ENCODE results near the gene CLDN15. TPM values are rescaled to one million over a fixed set of nuclear protein-coding genes. Genes with fewer than 3 reads are reported as not detected.

CLDN15 gene
- 1.8 and 2.6 TPM in 2 replicates for total RNA-seq

GRCh38 chr7:101237206-101238067, at the start of gene CLDN15:
CLDN15 (minus strand) TSS chr7:101237802; CDS start chr7:101237581, 221 bp downstream.

GRCh38 chr7:101244375-101245146, 7.0 kb upstream of the CLDN15 start, which contains the start of gene FIS1:
FIS1 (minus strand) TSS chr7:101245081; CDS start chr7:101245004, 77 bp downstream.

GRCh38 chr7:101217388-101218235, 20.0 kb downstream of the CLDN15 start, which contains the start of the genes PLOD3 and ZNHIT1:
PLOD3 (minus strand) TSS chr7:101217581; CDS start chr7:101217274, 307 bp downstream.
ZNHIT1 (plus strand) TSS chr7:101218165; CDS start chr7:101218196, 31 bp downstream.

GRCh38 chr7:101200862-101201599, 36.6 kb downstream of the CLDN15 start, which contains the start of gene MOGAT3:
MOGAT3 (minus strand) TSS chr7:101201036; CDS start chr7:101200854, 182 bp downstream.

Other genes with a start within 250 kb of the CLDN15 start
- gene MUC17, start 217.7 kb downstream of the CLDN15 start, total RNA-seq, result under 0.01 TPM in 1 of 2 replicates, not detected in the other
- 21.6 and 22.3 TPM in 2 replicates for gene TRIM56, start 152.3 kb downstream of the CLDN15 start, total RNA-seq
- 233 and 240 TPM in 2 replicates for gene SERPINE1, start 110.7 kb downstream of the CLDN15 start, total RNA-seq
- gene AP1S1, start 83.3 kb downstream of the CLDN15 start, total RNA-seq, result 167 and 187 TPM in 2 replicates
- gene VGF, start 72.2 kb downstream of the CLDN15 start, total RNA-seq, result 0.14 and 0.18 TPM in 2 replicates
- gene NAT16, start 57.5 kb downstream of the CLDN15 start, total RNA-seq, result not detected in 2 replicates
- not detected in 2 replicates for gene MOGAT3, start 36.8 kb downstream of the CLDN15 start, total RNA-seq
- gene PLOD3, start 20.2 kb downstream of the CLDN15 start, total RNA-seq, result 64.4 and 114 TPM in 2 replicates
- gene ZNHIT1, start 19.6 kb downstream of the CLDN15 start, total RNA-seq, result 108 and 109 TPM in 2 replicates
- 227 and 306 TPM in 2 replicates for gene FIS1, start 7.3 kb upstream of the CLDN15 start, total RNA-seq
- 24.0 and 29.8 TPM in 2 replicates for gene IFT22, start 84.0 kb upstream of the CLDN15 start, total RNA-seq
- gene COL26A1, start 125.1 kb upstream of the CLDN15 start, total RNA-seq, result not detected in 2 replicates